Naive thymus-derived CD4-positive, alpha-beta T cell (primary cell): ENCODE data around the gene EFHD1. TPM values are rescaled to one million over a fixed set of nuclear protein-coding genes. Genes with fewer than 3 reads are reported as not detected.

Source experiments
- ATAC-seq: fragments of 150-1000 bp; cut with Tn5 transposase; 2 replicates; pipeline ENCODE4 v1.10.0; 2021; ENCODE audit warnings: mild to moderate bottlenecking, moderate library complexity
- CTCF ChIA-PET: fragments of 350-600 bp; sonication (Branson Sonifier 250); formaldehyde crosslinking; loops from one replicate; lab custom pipeline; 2021; ENCODE audit warnings: antibody characterized with exemption; lab: Charles Lee
- POLR2A ChIA-PET: fragments of 350-600 bp; sonication (Branson Sonifier 250); formaldehyde crosslinking; loops from one replicate; lab custom pipeline; 2021; ENCODE audit warnings: antibody characterized with exemption, inconsistent platforms; lab: Charles Lee
- DNase-seq, 9 donors: peaks; one replicate each; pipeline versions ENCODE4 v3.0.0 to v3.0.0-alpha.2; 2020 to 2022; ENCODE audit warnings: mixed read lengths in 1 of 9
- H3K27ac ChIP-seq: one replicate; pipeline ENCODE4 v1.7.0; 2013; ENCODE audit warnings: mild to moderate bottlenecking, low read depth, low read length, moderate library complexity
- H3K27me3 ChIP-seq, 2 donors: one replicate each; pipeline ENCODE4 v1.7.0; 2013; ENCODE audit warnings: low read length in 2 of 2, mild to moderate bottlenecking in 2 of 2, moderate library complexity in 2 of 2; ENCODE audit not compliant: control insufficient read depth in 2 of 2, insufficient read depth in 2 of 2
- H3K36me3 ChIP-seq, 3 experiments: 1 replicate in 2 of 3; 2 replicates in 1 of 3; pipeline ENCODE4 v1.7.0; 2013; ENCODE audit warnings: low read length in 3 of 3, mild to moderate bottlenecking in 3 of 3, moderate library complexity in 1 of 3; ENCODE audit not compliant: insufficient read depth in 3 of 3, control insufficient read depth in 2 of 3
- H3K4me1 ChIP-seq, 2 donors: one replicate each; pipeline ENCODE4 v1.7.0; 2013; ENCODE audit warnings: low read length in 2 of 2, mild to moderate bottlenecking in 2 of 2, moderate library complexity in 1 of 2; ENCODE audit not compliant: control insufficient read depth in 2 of 2, insufficient read depth in 2 of 2
- H3K4me3 ChIP-seq: 2 replicates; pipeline ENCODE4 v1.7.0; 2013; ENCODE audit warnings: mild to moderate bottlenecking, low read length
- H3K9me3 ChIP-seq, 3 experiments: 1 replicate in 2 of 3; 2 replicates in 1 of 3; pipeline ENCODE4 v1.7.0; 2013; ENCODE audit warnings: low read length in 3 of 3; ENCODE audit not compliant: control insufficient read depth in 2 of 3
- H3K27ac Mint-ChIP-seq, 9 donors: one replicate each; pipeline ENCODE4 v1.8.0; 2020 to 2022; ENCODE audit warnings: mixed read lengths in 9 of 9, mild to moderate bottlenecking in 8 of 9, moderate library complexity in 5 of 9, inconsistent platforms in 2 of 9
- H3K27me3 Mint-ChIP-seq, 5 donors: one replicate each; pipeline ENCODE4 v1.8.0; 2021 to 2022; ENCODE audit warnings: mixed read lengths in 5 of 5, mild to moderate bottlenecking in 1 of 5
- H3K36me3 Mint-ChIP-seq, 5 donors: one replicate each; pipeline ENCODE4 v1.8.0; 2020 to 2022; ENCODE audit warnings: mixed read lengths in 5 of 5, mild to moderate bottlenecking in 3 of 5, inconsistent platforms in 1 of 5
- H3K4me1 Mint-ChIP-seq, 7 donors: one replicate each; pipeline ENCODE4 v1.8.0; 2020 to 2022; ENCODE audit warnings: mixed read lengths in 7 of 7, mild to moderate bottlenecking in 3 of 7, inconsistent platforms in 1 of 7
- H3K4me3 Mint-ChIP-seq, 10 donors: one replicate each; pipeline ENCODE4 v1.8.0; 2020 to 2022; ENCODE audit warnings: mild to moderate bottlenecking in 10 of 10, mixed read lengths in 10 of 10, moderate library complexity in 6 of 10, inconsistent platforms in 2 of 10
- H3K9me3 Mint-ChIP-seq, 11 donors: one replicate each; pipeline ENCODE4 v1.8.0; 2020 to 2022; ENCODE audit warnings: mixed read lengths in 11 of 11, mild to moderate bottlenecking in 4 of 11, inconsistent platforms in 1 of 11, moderate library complexity in 1 of 11
- intact Hi-C, 2 donors: fragments of 100-400 bp; cut with micrococcal nuclease; formaldehyde crosslinking; loops; one replicate each; pipeline ENCODE4 v1.15.1; 2023
- polyA plus RNA-seq, 2 donors: library from polyadenylated mRNA; unstranded; fragments of 300-500 nt; fragmentation: Illumina TruSeq; gene quantifications; one replicate each; pipeline ENCODE4 v1.2.3, GENCODE V29; 2021
- total RNA-seq, 6 experiments: library from RNA in 5 of 6; stranded (reverse) in 5 of 6; gene quantifications; 1 replicate in 5 of 6; 2 replicates in 1 of 6; pipeline ENCODE4 v1.2.3 and lab custom pipeline; 2021 to 2026

Gene EFHD1
- total and polyA plus RNA-seq, 7 experiments from 2014 or later, result 0.70 to 4.4 (median 2.2) TPM

DNA sequence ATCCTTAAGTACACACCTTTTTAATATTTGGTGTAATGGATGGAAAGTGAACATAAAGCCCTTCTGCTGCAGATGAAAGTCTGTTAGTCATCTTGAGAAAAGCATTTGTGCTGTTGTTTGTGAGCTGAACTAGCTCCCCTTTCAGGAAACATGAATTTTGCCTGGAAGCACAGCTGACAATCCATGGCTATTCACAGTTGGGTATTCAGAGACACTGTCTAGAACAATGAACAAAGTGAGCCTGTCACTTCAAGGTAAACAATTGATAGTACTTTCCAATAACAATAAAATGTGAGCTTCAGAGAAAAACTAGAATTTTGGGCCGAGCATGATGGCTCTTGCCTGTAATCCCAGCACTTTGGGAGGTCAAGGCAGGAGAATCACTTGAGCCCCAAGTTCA lies 6.8 kb upstream of the EFHD1 start:
- ChIA-PET CTCF (no interaction called here), POLR2A (no interaction called here)
- Mint-ChIP-seq H3K4me3 (no peak overlapping the region), H3K4me1 (peaks cover 0 to 2% (median 0%) of the 10 kb centered on the region in 7 donors), H3K27me3 (peaks cover 12 to 33% (median 31%) of the 10 kb centered on the region in 5 donors), H3K36me3 (no peaks in the 10 kb centered on the region), H3K9me3 (no peaks in the 10 kb centered on the region), H3K27ac (no peak overlapping the region)
- DNase-seq, result no peak
- ATAC-seq, result no peak
- H3K27me3 ChIP-seq, result no peaks in the 10 kb centered on the region
- H3K36me3 ChIP-seq, result no peaks in the 10 kb centered on the region
- H3K27ac ChIP-seq, result no peak overlapping the region
- H3K4me3 ChIP-seq, result no peak overlapping the region
- intact Hi-C loops, result no loop called here
- H3K4me1 ChIP-seq, result no peaks in the 10 kb centered on the region
- H3K9me3 ChIP-seq, result no peaks in the 10 kb centered on the region

DNA sequence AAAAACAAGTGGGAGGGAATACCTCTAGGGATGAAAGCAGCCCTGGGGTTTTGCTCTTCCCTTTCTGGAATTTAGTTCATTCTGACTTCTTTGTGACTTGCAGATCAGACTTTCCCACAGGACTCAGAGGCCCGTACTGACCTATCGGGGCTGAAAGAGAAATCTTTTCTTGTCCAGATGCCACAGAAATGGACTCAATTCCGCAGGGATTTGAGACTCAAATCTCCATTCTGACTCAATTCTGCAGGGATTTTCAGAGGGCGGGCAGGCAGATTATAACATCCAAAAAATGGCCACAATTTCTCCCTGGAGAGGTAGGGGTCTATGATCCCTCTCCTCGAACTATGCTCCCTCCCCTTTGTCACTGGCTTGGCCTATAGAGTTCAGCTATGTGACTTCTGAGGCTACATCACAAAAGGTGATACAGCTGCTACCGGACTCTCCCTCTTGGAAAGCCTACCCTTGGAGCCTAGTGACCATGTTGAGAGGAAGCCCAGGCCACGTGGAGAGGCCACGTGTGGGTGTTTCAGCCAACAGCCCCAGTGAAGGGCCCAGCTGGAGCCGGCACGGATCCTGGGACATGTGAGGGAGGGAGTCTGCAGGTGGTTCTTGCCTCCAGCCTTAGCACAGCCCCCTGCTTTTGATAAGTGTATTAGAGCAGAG lies 4.8 kb upstream of the EFHD1 start:
- peaks cover 21 to 42% (median 35%) of the 10 kb centered on the region in 5 donors for H3K27me3 Mint-ChIP-seq
- no peaks in the 10 kb centered on the region for H3K36me3 ChIP-seq
- H3K27me3 ChIP-seq, result peaks cover 4 to 8% of the 10 kb centered on the region in 2 donors
- no peaks in the 10 kb centered on the region for H3K9me3 ChIP-seq
- no peaks in the 10 kb centered on the region for H3K36me3 Mint-ChIP-seq
- intact Hi-C loops, result no loop called here
- H3K4me3 ChIP-seq, result no peak overlapping the region
- no peaks in the 10 kb centered on the region for H3K9me3 Mint-ChIP-seq
- peaks cover 0 to 9% (median 6%) of the 10 kb centered on the region in 7 donors for H3K4me1 Mint-ChIP-seq
- no peak overlapping the region for H3K27ac ChIP-seq
- H3K4me3 Mint-ChIP-seq, result no peak overlapping the region
- ChIA-PET CTCF (no interaction called here), POLR2A (no interaction called here)
- H3K4me1 ChIP-seq, result peaks cover 5 to 7% of the 10 kb centered on the region in 2 donors
- no peak for DNase-seq
- no peak for ATAC-seq
- no peak overlapping the region for H3K27ac Mint-ChIP-seq

DNA sequence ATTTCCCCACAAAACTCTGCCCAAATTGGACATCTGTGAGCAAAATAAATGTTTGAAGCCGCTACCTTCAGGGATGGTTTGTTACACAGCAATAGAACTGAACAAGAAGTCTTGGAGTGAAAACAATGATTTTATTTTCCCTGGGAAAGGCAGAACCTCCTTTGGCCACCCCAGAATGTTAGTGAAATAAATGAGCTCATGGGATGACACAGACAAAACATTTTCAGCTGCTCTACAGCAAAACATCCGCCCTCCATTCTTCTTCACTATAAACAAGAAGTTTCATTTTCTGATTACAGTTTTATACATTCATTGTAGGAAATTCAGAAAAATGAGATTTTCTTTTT lies 4.3 kb upstream of the EFHD1 start:
- no peaks in the 10 kb centered on the region for H3K9me3 ChIP-seq
- peaks cover 4 to 8% of the 10 kb centered on the region in 2 donors for H3K27me3 ChIP-seq

DNA sequence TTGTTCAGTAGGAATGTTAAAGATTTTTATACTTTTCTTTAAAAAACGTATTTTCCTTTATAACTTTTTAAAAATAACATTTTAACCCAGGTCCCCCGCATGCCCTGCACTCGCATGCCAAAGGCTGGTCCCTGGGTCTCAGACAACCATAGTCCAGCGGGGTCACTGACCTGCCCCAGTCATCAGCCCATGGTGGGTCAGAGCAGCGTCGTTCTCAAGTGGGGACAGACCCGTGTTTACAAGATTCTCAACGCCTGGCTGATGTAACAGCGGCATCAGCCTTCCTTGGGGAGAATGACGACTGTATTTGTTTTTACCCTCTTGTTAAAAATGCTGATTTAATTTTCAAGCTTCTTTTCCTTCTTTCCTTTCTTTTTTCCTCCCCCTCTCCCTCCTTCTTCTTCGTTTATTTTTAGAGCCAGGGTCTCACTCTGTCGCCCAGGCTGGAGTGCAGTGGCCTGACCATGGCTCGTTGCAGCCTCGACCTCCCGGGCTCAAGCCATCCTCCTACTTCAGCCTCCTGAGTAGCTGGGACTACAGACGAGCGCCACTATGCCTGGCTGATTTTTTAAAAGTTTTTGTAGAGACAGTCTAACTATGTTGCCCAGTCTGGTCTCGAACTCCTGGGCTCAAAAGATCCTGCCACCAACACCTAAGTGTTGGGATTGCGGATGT lies 1.0 kb upstream of the EFHD1 start:
- peaks cover 0 to 4% (median 0%) of the 10 kb centered on the region in 11 donors for H3K9me3 Mint-ChIP-seq
- DNase-seq, result no peak
- ChIA-PET CTCF (interaction anchor here (0.6 kb wide), 1 partner anchor 615 kb away, joined by 3 read pairs; no protein-coding TSS in a partner anchor), POLR2A (no interaction called here)
- intact Hi-C loops, result loop anchor here in 1 of 2 donors (2.0 kb wide), 1 partner anchor 64 kb away; the partner anchor contains the start of gene GIGYF2
- peak overlapping the region; percentile 47 for H3K4me3 ChIP-seq
- H3K4me3 Mint-ChIP-seq, result peak overlapping the region; percentile 46 to 76 (median 60)
- peaks cover 0 to 5% (median 0%) of the 10 kb centered on the region in 5 donors for H3K36me3 Mint-ChIP-seq
- ATAC-seq, result no peak
- H3K4me1 Mint-ChIP-seq, result peaks cover 3 to 20% (median 9%) of the 10 kb centered on the region in 7 donors
- no peaks in the 10 kb centered on the region for H3K9me3 ChIP-seq
- peaks cover 5 to 7% of the 10 kb centered on the region in 2 donors for H3K4me1 ChIP-seq
- H3K27ac Mint-ChIP-seq, result peak overlapping the region in 1 of 9 donors; percentile 32
- H3K27me3 Mint-ChIP-seq, result peaks cover 30 to 59% (median 48%) of the 10 kb centered on the region in 5 donors
- H3K36me3 ChIP-seq, result no peaks in the 10 kb centered on the region
- H3K27ac ChIP-seq, result no peak overlapping the region
- peaks cover 4 to 8% of the 10 kb centered on the region in 2 donors for H3K27me3 ChIP-seq

More for the DNA sequence above, 4.3 kb upstream of the EFHD1 start:
- CTCF ChIA-PET, result no interaction called here
- Histone ChIP-seq H3K36me3 (no peaks in the 10 kb centered on the region), H3K4me1 (peaks cover 5 to 7% of the 10 kb centered on the region in 2 donors), H3K27ac (no peak overlapping the region), H3K4me3 (no peak overlapping the region)
- intact Hi-C loops, result no loop called here
- H3K27ac Mint-ChIP-seq, result no peak overlapping the region
- H3K4me1 Mint-ChIP-seq, result peaks cover 0 to 9% (median 6%) of the 10 kb centered on the region in 7 donors
- H3K36me3 Mint-ChIP-seq, result no peaks in the 10 kb centered on the region
- DNase-seq, result no peak
- H3K9me3 Mint-ChIP-seq, result no peaks in the 10 kb centered on the region
- POLR2A ChIA-PET, result no interaction called here
- no peak for ATAC-seq
- peaks cover 21 to 45% (median 35%) of the 10 kb centered on the region in 5 donors for H3K27me3 Mint-ChIP-seq
- no peak overlapping the region for H3K4me3 Mint-ChIP-seq

DNA sequence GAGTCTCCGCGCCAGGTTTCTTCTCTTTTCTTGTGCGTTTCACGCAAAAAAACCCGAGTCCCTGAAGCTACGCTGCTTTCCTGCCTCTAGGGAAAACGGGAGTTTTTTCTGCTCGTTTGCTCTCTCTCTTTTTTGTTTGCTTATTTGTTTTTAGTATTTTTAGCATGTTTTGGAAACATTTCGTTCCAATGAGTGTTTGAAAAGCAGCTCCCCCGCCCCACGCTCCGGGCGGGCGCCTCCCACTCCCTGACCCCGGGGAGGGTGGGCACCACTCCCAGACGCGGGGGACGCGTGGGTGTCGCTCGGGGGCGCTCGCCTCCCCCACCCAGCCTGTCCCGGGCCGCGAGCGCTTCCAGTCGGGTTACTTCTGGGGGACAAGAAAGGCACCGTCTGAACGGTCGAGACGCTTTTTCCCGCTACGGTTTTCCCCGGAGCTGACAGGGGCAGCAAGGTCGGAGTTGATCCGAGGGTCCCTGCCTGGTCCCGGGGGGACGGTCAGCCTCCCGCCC lies 446 bp upstream of the EFHD1 start:
- H3K4me3 ChIP-seq, result peak overlapping the region; percentile 47
- CTCF ChIA-PET, result interaction anchor here (0.6 kb wide), 1 partner anchor 614 kb away, joined by 3 read pairs; no protein-coding TSS in a partner anchor
- ATAC-seq (peak; percentile 26), DNase-seq (no peak)
- no peaks in the 10 kb centered on the region for H3K36me3 ChIP-seq
- H3K9me3 Mint-ChIP-seq, result peaks cover 0 to 4% (median 0%) of the 10 kb centered on the region in 11 donors
- intact Hi-C loops, result loop anchor here in 1 of 2 donors (2.0 kb wide), 1 partner anchor 64 kb away; the partner anchor contains the start of gene GIGYF2
- peaks cover 0 to 5% (median 0%) of the 10 kb centered on the region in 5 donors for H3K36me3 Mint-ChIP-seq
- peaks cover 4 to 8% of the 10 kb centered on the region in 2 donors for H3K27me3 ChIP-seq
- peak overlapping the region; percentile 44 to 76 (median 60) for H3K4me3 Mint-ChIP-seq
- POLR2A ChIA-PET, result interaction anchor here (0.6 kb wide), 1 partner anchor 771 kb away, joined by 3 read pairs; no protein-coding TSS in a partner anchor
- H3K4me1 ChIP-seq, result peaks cover 5 to 7% of the 10 kb centered on the region in 2 donors
- peaks cover 30 to 58% (median 49%) of the 10 kb centered on the region in 5 donors for H3K27me3 Mint-ChIP-seq
- H3K4me1 Mint-ChIP-seq, result peaks cover 2 to 20% (median 9%) of the 10 kb centered on the region in 7 donors
- peak overlapping the region in 1 of 9 donors; percentile 32 for H3K27ac Mint-ChIP-seq
- no peaks in the 10 kb centered on the region for H3K9me3 ChIP-seq
- no peak overlapping the region for H3K27ac ChIP-seq

DNA sequence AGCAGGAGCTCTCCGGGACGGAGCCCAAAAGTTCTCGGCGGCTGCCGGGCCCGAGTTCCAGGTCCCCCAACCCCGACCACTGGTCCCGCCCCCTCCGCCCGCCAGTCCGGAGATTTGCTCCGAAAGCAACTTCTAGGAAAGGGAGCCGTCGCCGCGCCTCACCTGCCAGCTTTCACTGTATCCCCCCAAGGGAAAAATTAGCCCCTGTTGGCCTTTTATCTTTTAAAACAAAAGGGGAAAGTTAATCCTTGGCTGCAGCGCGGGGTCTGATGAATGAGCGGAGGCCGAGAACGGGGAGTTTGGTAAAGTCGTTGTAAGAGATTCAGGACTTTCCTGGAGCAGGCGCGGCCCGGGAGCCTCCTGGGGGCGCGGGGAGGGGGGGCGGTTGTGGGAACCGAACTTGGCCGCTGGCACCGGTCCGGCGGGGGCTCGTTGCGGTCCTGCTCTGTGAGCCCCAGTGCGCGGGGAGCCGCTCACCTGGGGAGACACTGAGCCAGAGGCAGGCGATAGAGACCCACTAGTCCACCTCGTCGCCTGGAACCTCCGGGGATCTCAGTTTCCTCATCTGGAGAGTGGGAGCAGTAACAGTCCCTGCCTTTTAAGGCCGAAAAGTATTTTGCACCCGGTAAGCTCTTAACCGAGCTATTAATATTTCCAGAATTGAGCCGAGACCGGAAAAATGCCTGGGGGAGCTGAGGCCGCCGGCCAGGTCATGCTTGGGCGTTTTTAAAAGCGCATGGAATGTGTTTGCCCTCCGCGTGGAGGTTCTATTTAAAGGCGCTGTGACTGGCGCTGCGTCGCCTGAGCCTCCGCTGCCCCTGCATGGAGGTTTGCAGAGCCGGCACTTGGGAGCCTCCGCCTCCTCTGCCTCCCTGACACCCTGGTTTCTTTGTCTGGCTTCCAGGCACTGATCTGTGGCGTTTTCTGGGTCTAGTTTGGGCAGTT lies 1.1 kb downstream of the EFHD1 start:
- no peak for DNase-seq
- ChIA-PET POLR2A (interaction anchor here (0.6 kb wide), 1 partner anchor 61 kb away, joined by 4 read pairs; no protein-coding TSS in a partner anchor), CTCF (no interaction called here)
- Histone ChIP-seq H3K36me3 (no peaks in the 10 kb centered on the region), H3K4me1 (peaks cover 5 to 7% of the 10 kb centered on the region in 2 donors), H3K27me3 (peaks cover 4 to 8% of the 10 kb centered on the region in 2 donors), H3K27ac (no peak overlapping the region), H3K4me3 (no peak overlapping the region), H3K9me3 (no peaks in the 10 kb centered on the region)
- Mint-ChIP-seq H3K27me3 (peaks cover 30 to 68% (median 54%) of the 10 kb centered on the region in 5 donors), H3K9me3 (peaks cover 0 to 4% (median 0%) of the 10 kb centered on the region in 11 donors), H3K27ac (no peak overlapping the region), H3K36me3 (peaks cover 0 to 5% (median 0%) of the 10 kb centered on the region in 5 donors), H3K4me3 (peak overlapping the region; percentile 31 to 79 (median 68)), H3K4me1 (peaks cover 2 to 20% (median 9%) of the 10 kb centered on the region in 7 donors)
- ATAC-seq, result no peak
- intact Hi-C loops, result no loop called here
